Endothelial cell of umbilical vein (primary cell): ENCODE measurements around the gene ACAD10. TPM values are rescaled to one million over a fixed set of nuclear protein-coding genes. Genes with fewer than 3 reads are reported as not detected.

ENCODE experiments used
- BruUV-seq: library from RNA; stranded (reverse); fragments of 400-500 nt; replicated peaks from 2 replicates; lab custom pipeline; 2021; lab: Mats Ljungman, UMichigan
- CTCF ChIA-PET: fragments of 300-600, 350-600 bp; sonication (Branson Sonifier 250); formaldehyde crosslinking; loops from one replicate; lab custom pipeline; 2021; ENCODE audit warnings: antibody characterized with exemption, inconsistent platforms; lab: Charles Lee
- POLR2A ChIA-PET: fragments of 300-600, 350-600 bp; sonication (Branson Sonifier 250); formaldehyde crosslinking; loops from one replicate; lab custom pipeline; 2021; ENCODE audit warnings: antibody characterized with exemption, inconsistent platforms; lab: Charles Lee
- DNase-seq: peaks from one replicate; pipeline ENCODE4 v3.0.0-alpha.2; 2011; ENCODE audit warnings: low read depth, low spot score
- FAIRE-seq: peaks from 2 replicates; lab custom pipeline; 2011; peaks lifted over from hg19 to GRCh38; lab: Jason Lieb, UNC
- H2AFZ ChIP-seq: 2 replicates; pipeline ENCODE4 v1.6.0; 2012; ENCODE audit warnings: low read depth, low read length, control low read depth, inconsistent platforms
- H3K27ac ChIP-seq: 2 replicates; pipeline ENCODE4 v1.5.1; 2011; ENCODE audit warnings: low read depth, mild to moderate bottlenecking, control low read depth, low read length, moderate library complexity; ENCODE audit not compliant: insufficient read depth
- H3K27me3 ChIP-seq, 2 experiments: 2 replicates each; pipeline versions ENCODE4 v1.6.0 to v1.6.1; 2011; ENCODE audit warnings: low read length in 2 of 2, mixed read lengths in 1 of 2; ENCODE audit not compliant: control insufficient read depth in 2 of 2, insufficient read depth in 2 of 2
- H3K36me3 ChIP-seq, 2 experiments: 2 replicates in 1 of 2; 3 replicates in 1 of 2; pipeline ENCODE4 v1.5.1; 2011; ENCODE audit warnings: low read length in 2 of 2, mild to moderate bottlenecking in 1 of 2, moderate library complexity in 1 of 2; ENCODE audit not compliant: control insufficient read depth in 2 of 2, insufficient read depth in 2 of 2; ENCODE audit errors: extremely low read depth in 1 of 2
- H3K4me1 ChIP-seq: 3 replicates; pipeline ENCODE4 v1.5.1; 2011; ENCODE audit warnings: mild to moderate bottlenecking, low read length; ENCODE audit not compliant: control insufficient read depth, insufficient read depth; ENCODE audit errors: extremely low read depth
- H3K4me2 ChIP-seq: 2 replicates; pipeline ENCODE4 v1.6.1; 2011; ENCODE audit warnings: low read length, control low read depth, mixed read lengths; ENCODE audit not compliant: insufficient read depth
- H3K4me3 ChIP-seq, 3 experiments: fragments of 200-600 bp in 1 of 3; sonication (generic), shearing (Covaris generic) in 1 of 3; replicated peaks in 1 of 3; 2 replicates each; pipeline ENCODE4 v1.5.1; 2011 to 2016; ENCODE audit warnings: control low read depth in 3 of 3, low read length in 3 of 3, mild to moderate bottlenecking in 2 of 3, inconsistent platforms in 1 of 3, low read depth in 1 of 3, moderate library complexity in 1 of 3; ENCODE audit not compliant: insufficient read depth in 1 of 3
- H3K79me2 ChIP-seq: 2 replicates; pipeline ENCODE4 v1.6.0; 2012; ENCODE audit warnings: low read length, inconsistent platforms; ENCODE audit not compliant: control insufficient read depth, insufficient read depth
- H3K9ac ChIP-seq: replicated peaks from 2 replicates; pipeline ENCODE3; 2011; ENCODE audit warnings: low read length, control low read depth; ENCODE audit not compliant: insufficient read depth; ENCODE audit errors: extremely low read depth
- H3K9me1 ChIP-seq: replicated peaks from 3 replicates; pipeline ENCODE4 v1.6.0; 2011; ENCODE audit warnings: mild to moderate bottlenecking, low read length; ENCODE audit not compliant: control insufficient read depth, insufficient read depth; ENCODE audit errors: extremely low read depth
- H3K9me3 ChIP-seq: replicated peaks from 2 replicates; pipeline ENCODE4 v1.5.1; 2012; ENCODE audit warnings: low read length, inconsistent platforms; ENCODE audit not compliant: control insufficient read depth, insufficient read depth
- H4K20me1 ChIP-seq: replicated peaks from 2 replicates; pipeline ENCODE3; 2011; ENCODE audit warnings: mild to moderate bottlenecking, low read length; ENCODE audit not compliant: control insufficient read depth, insufficient read depth; ENCODE audit errors: extremely low read depth
- EZH2 ChIP-seq: IDR thresholded peaks from 2 replicates; pipeline ENCODE4 v1.6.1; 2012; ENCODE audit warnings: borderline replicate concordance, low read depth, mild to moderate bottlenecking, moderate library complexity, low read length, inconsistent platforms; ENCODE audit not compliant: severe bottlenecking
- FOS ChIP-seq: IDR thresholded peaks from 2 replicates; pipeline ENCODE4 v1.6.1; 2011; ENCODE audit warnings: mild to moderate bottlenecking, low read length, moderate library complexity, borderline replicate concordance; ENCODE audit not compliant: insufficient read depth
- GATA2 ChIP-seq: IDR thresholded peaks from 2 replicates; pipeline ENCODE4 v1.7.0; 2011; ENCODE audit warnings: low read depth, mild to moderate bottlenecking, moderate library complexity, mixed read lengths, low read length; ENCODE audit not compliant: insufficient read length, insufficient read depth
- JUN ChIP-seq: IDR thresholded peaks from 2 replicates; pipeline ENCODE4 v1.6.1; 2011; ENCODE audit warnings: borderline replicate concordance, low read depth; ENCODE audit not compliant: insufficient read length, insufficient read depth
- POLR2A ChIP-seq: IDR thresholded peaks from 2 replicates; pipeline ENCODE4 v1.6.1; 2012; ENCODE audit warnings: low read depth, mild to moderate bottlenecking, control low read depth, low read length
- POLR2AphosphoS5 ChIP-seq: IDR thresholded peaks from 2 replicates; pipeline ENCODE4 v1.6.1; 2012; ENCODE audit warnings: low read depth, mild to moderate bottlenecking, control low read depth, low read length, moderate library complexity; ENCODE audit not compliant: insufficient read depth
- dilution Hi-C: fragments of 300-500 bp; cut with MboI; formaldehyde crosslinking; loops from one replicate; pipeline ENCODE4 v1.15.0; 2019; ENCODE audit warnings: low sequenced_read_pairs; ENCODE audit not compliant: extremely low pct_ligation_motif_present
- intact Hi-C: fragments of 100-400 bp; cut with micrococcal nuclease; formaldehyde crosslinking; loops from one replicate; pipeline ENCODE4 v1.10.0; 2022
- polyA plus RNA-seq, 4 experiments: library from polyadenylated mRNA; depleted of rRNA in 3 of 4; stranded (reverse) in 3 of 4; unstranded in 1 of 4; fragments of >200 nt; gene quantifications; 2 replicates each; pipeline versions ENCODE4 v1.2.1 to v1.2.3, GENCODE V29; 2011 to 2012; ENCODE audit warnings: missing spikeins in 1 of 4
- total RNA-seq: library from RNA; stranded (reverse); gene quantifications from 2 replicates; pipeline ENCODE4 v1.2.3, GENCODE V29; 2021
- TF ChIP-seq, protein P1 (sequence below), 2 donors: IDR thresholded peaks; 1 replicate in 1 of 2; 2 replicates in 1 of 2; pipeline ENCODE4 v1.5.1; 2011; ENCODE audit warnings: low read length in 2 of 2, mild to moderate bottlenecking in 2 of 2, moderate library complexity in 2 of 2, control low read depth in 1 of 2, inconsistent platforms in 1 of 2, low read depth in 1 of 2; ENCODE audit not compliant: insufficient read depth in 1 of 2; ENCODE audit errors: extremely low read depth in 1 of 2

ACAD10 gene
- total and polyA plus RNA-seq, 2 donors (not counting 3 experiments of a cell fraction or from before 2014, with no cell fraction given): 15.2 to 16.3 TPM

DNA sequence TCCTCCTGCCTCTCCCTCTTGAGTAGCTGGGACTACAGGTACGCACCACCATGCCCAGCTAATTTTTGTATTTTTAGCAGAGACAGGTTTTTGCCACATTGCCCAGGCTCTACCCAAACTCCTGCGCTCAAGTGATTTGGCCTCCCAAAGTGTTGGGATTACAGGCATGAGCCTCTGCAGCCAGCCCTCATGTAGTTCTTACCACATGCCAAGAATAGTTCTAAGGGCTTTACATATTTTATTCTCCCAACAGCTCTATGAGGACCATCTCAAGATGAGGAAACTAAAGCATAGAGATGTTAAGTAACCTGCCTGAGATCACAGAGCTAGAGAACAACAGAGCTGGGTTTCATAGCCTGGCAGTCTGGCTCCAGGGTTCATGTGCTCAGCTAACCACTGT, 42.9 kb downstream of the ACAD10 start:
- Histone ChIP-seq H3K9ac (no peak overlapping the region), H3K9me1 (no peaks in the 10 kb centered on the region), H3K27ac (no peak overlapping the region), H3K4me3 (no peak overlapping the region), H3K4me1 (no peaks in the 10 kb centered on the region), H3K9me3 (no peaks in the 10 kb centered on the region), H3K27me3 (no peaks in the 10 kb centered on the region), H2AFZ (no peak overlapping the region), H3K36me3 (peaks cover 0 to 2% of the 10 kb centered on the region in 2 experiments), H4K20me1 (no peaks in the 10 kb centered on the region), H3K79me2 (no peaks in the 10 kb centered on the region), H3K4me2 (no peak overlapping the region)
- POLR2A ChIA-PET: no interaction called here
- BruUV-seq: no TSS peak
- dilution Hi-C loops: no loop called here
- CTCF ChIA-PET: interaction anchor here (0.8 kb wide), 1 partner anchor 84 kb away, joined by 4 read pairs; no protein-coding TSS in a partner anchor
- intact Hi-C loops: no loop called here
- FAIRE-seq (no peak), DNase-seq (no peak)
- TF ChIP-seq FOS (no peak), POLR2A (no peak), EZH2 (no peak), GATA2 (no peak), JUN (no peak), POLR2AphosphoS5 (no peak)
- TF ChIP-seq, protein P1, sequence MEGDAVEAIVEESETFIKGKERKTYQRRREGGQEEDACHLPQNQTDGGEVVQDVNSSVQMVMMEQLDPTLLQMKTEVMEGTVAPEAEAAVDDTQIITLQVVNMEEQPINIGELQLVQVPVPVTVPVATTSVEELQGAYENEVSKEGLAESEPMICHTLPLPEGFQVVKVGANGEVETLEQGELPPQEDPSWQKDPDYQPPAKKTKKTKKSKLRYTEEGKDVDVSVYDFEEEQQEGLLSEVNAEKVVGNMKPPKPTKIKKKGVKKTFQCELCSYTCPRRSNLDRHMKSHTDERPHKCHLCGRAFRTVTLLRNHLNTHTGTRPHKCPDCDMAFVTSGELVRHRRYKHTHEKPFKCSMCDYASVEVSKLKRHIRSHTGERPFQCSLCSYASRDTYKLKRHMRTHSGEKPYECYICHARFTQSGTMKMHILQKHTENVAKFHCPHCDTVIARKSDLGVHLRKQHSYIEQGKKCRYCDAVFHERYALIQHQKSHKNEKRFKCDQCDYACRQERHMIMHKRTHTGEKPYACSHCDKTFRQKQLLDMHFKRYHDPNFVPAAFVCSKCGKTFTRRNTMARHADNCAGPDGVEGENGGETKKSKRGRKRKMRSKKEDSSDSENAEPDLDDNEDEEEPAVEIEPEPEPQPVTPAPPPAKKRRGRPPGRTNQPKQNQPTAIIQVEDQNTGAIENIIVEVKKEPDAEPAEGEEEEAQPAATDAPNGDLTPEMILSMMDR (IDR thresholded peaks at IDR 0.05; ENCODE audit: extremely low read depth in 1 of 2, insufficient read depth in 1 of 2, low read depth in 1 of 2, low read length in 2 of 2): no peak
